Vagina (tissue), 2 donors: ENCODE data around the gene MRPL54. TPM values are rescaled to one million over a fixed set of nuclear protein-coding genes. Genes with fewer than 3 reads are reported as not detected.

Experiments
- DNase-seq, 2 donors: peaks; one replicate each; pipeline ENCODE4 v3.0.0-alpha.2; 2017; ENCODE audit errors: extremely low spot score in 2 of 2
- H3K27ac ChIP-seq: fragments of 200-600 bp; sonication (generic); one replicate; pipeline ENCODE4 v1.5.1; 2019
- H3K27me3 ChIP-seq: fragments of 200-600 bp; sonication (generic); one replicate; pipeline ENCODE4 v1.5.1; 2019
- H3K36me3 ChIP-seq, 2 donors: fragments of 200-600 bp; sonication (generic); one replicate each; pipeline ENCODE4 v1.5.1; 2017 to 2019
- H3K4me1 ChIP-seq: fragments of 200-600 bp; sonication (generic); one replicate; pipeline ENCODE4 v1.5.1; 2019
- H3K4me3 ChIP-seq, 2 donors: fragments of 200-600 bp; sonication (generic); 1 replicate in 1 of 2; 2 replicates in 1 of 2; pipeline ENCODE4 v1.5.1; 2016 to 2019
- H3K9me3 ChIP-seq: fragments of 200-600 bp; sonication (generic); one replicate; pipeline ENCODE4 v1.5.1; 2019
- POLR2A ChIP-seq, 2 donors: fragments of 450-650 bp; IDR thresholded peaks; one replicate each; pipeline ENCODE4 v1.6.1; 2017; ENCODE audit warnings: antibody characterized with exemption in 2 of 2, mild to moderate bottlenecking in 2 of 2, moderate library complexity in 2 of 2
- POLR2AphosphoS5 ChIP-seq, 2 donors: sonication (generic); formaldehyde crosslinking; IDR thresholded peaks; one replicate each; pipeline ENCODE4 v1.9.0; 2017; ENCODE audit warnings: antibody characterized with exemption in 2 of 2, mild to moderate bottlenecking in 2 of 2, low read depth in 1 of 2; ENCODE audit not compliant: insufficient read depth in 1 of 2
- intact Hi-C: fragments of 100-400 bp; cut with DNase I; formaldehyde crosslinking; loops from one replicate; pipeline ENCODE4 v1.15.1; 2023
- total RNA-seq: library from RNA; depleted of rRNA; stranded (reverse); fragments of >200 nt; gene quantifications from one replicate; pipeline ENCODE4 v1.2.3, GENCODE V29; 2016
- TF ChIP-seq, protein P1 (sequence below), 3 experiments: fragments of 450-650 bp in 2 of 3; fragments of 200-600 bp in 1 of 3; sonication (generic) in 1 of 3; IDR thresholded peaks; one replicate each; pipeline ENCODE4 v1.5.1; 2017 to 2019; ENCODE audit warnings: antibody characterized with exemption in 3 of 3, mild to moderate bottlenecking in 2 of 3, moderate library complexity in 2 of 3

The MRPL54 gene
- total RNA-seq, 1 donor from 2014 or later: 30.4 TPM

DNA sequence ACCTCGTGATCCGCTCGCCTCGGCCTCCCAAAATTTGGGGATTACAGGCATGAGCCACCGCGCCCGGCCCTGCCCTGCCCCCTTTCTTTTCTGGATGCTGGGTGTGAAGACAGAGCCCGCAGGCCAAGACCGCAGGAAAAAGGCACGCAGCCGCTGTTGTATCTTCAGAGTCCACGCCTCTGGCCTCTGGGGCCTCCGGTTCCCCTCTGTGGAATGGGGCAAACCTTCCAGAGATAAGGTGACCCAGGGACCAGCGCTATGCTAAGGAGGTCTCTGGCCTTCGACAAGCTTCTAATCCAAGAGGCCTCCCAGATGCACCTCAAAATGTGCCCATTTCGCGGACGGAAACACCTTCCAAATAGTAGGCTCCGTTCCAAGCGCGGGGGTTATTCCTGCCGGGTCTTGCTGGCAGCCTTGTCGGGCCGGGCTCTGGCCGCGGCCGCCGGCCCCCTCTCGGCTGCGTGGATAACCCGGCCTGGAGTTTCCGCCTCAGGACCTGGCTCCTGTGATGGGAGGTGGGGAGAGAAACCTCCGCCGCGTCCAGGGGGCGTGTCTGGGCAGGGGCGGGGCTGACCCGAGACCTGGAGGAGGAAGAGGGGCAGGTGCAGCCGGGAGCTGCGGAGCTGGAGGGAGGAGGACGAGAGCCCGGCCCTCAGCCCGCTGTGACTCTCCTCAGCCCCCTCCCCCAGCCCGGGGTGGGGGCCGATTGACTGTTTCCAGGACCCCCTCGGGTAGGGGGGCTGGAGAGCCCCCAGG is 41.2 kb upstream of the MRPL54 start:
- Histone ChIP-seq H3K27ac (no peak overlapping the region), H3K36me3 (no peaks in the 10 kb centered on the region), H3K4me1 (peaks cover 12% of the 10 kb centered on the region), H3K27me3 (peaks cover 6% of the 10 kb centered on the region), H3K9me3 (no peaks in the 10 kb centered on the region), H3K4me3 (peak overlapping the region; percentile 22 to 26)
- no peak for DNase-seq
- intact Hi-C loops: no loop called here
- TF ChIP-seq, protein P1, sequence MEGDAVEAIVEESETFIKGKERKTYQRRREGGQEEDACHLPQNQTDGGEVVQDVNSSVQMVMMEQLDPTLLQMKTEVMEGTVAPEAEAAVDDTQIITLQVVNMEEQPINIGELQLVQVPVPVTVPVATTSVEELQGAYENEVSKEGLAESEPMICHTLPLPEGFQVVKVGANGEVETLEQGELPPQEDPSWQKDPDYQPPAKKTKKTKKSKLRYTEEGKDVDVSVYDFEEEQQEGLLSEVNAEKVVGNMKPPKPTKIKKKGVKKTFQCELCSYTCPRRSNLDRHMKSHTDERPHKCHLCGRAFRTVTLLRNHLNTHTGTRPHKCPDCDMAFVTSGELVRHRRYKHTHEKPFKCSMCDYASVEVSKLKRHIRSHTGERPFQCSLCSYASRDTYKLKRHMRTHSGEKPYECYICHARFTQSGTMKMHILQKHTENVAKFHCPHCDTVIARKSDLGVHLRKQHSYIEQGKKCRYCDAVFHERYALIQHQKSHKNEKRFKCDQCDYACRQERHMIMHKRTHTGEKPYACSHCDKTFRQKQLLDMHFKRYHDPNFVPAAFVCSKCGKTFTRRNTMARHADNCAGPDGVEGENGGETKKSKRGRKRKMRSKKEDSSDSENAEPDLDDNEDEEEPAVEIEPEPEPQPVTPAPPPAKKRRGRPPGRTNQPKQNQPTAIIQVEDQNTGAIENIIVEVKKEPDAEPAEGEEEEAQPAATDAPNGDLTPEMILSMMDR (IDR thresholded peaks at IDR 0.05): peak in 1 of 3 experiments; percentile 21
- TF ChIP-seq POLR2AphosphoS5 (IDR thresholded peaks at IDR 0.05; ENCODE audit: insufficient read depth in 1 of 2, low read depth in 1 of 2) (peak; percentile 47 to 68), POLR2A (IDR thresholded peaks at IDR 0.05) (peak in 1 of 2 donors; percentile 50)

DNA sequence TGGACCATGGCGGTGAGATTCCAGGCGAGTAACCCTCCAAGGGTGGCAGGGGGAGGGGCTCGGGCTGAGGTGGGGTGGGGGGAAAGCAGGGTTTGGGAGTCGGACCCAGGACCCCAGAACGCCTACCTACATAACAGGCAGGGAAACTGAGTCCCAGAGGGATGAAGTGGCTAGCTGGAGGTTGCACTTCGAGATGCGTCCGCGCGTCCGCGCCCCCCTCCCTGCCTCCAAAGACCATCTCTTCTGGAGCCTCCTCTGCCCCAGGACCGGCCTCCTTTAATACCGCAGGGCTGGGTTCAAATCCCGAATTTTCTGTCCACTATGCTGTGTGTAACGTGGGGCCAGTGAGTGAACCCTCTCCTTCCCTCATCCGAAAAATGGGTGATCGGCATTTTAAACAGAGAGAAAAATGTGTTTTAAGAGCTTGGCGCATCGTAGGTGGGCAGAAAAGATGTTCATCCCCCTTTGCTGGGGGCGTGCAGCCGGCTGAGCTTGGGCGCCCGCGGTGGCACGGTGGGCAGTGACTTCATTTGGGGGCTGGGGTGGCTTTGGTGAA is 40.5 kb upstream of the MRPL54 start:
- Histone ChIP-seq H3K4me1 (peaks cover 12% of the 10 kb centered on the region), H3K9me3 (no peaks in the 10 kb centered on the region), H3K36me3 (no peaks in the 10 kb centered on the region), H3K27me3 (peaks cover 6% of the 10 kb centered on the region), H3K27ac (no peak overlapping the region), H3K4me3 (peak overlapping the region; percentile 22 to 26)
- no peak for DNase-seq
- intact Hi-C loops: no loop called here
- TF ChIP-seq POLR2A (IDR thresholded peaks at IDR 0.05) (no peak), POLR2AphosphoS5 (IDR thresholded peaks at IDR 0.05; ENCODE audit: insufficient read depth in 1 of 2, low read depth in 1 of 2) (no peak)
- TF ChIP-seq, protein P1 (IDR thresholded peaks at IDR 0.05): no peak

DNA sequence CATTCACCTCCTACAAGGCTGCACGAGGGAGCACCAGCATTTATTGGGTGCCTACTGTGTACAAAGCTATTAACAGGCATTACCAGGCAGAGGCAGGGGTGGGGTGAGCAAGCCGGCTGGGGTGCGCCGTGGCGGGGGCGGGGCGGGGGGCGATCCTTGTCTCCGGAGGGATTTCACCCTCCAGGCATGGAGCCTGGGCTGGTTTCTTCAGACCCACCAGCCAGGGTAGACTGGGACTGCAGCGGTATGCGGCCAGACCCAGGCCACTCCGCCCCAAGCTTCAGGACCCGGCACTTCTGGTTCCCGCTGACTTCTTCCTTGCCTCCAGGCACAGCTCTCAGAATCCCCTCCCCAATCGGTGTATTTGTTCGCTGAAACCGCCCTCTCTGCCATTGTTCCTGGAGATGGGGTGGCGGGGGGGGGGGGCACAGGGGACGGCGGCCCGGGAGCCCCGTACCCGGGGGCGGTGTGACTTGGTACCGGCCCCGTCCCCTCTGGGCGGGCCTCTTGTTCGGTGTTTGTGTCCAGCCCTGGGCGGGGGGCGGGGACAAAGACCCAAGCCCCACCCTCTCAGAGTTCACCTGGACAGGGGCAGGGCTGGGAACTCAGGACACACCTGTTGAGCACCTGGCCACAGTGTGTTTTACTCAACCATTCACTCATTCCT is 39.9 kb upstream of the MRPL54 start:
- TF ChIP-seq, protein P1 (IDR thresholded peaks at IDR 0.05): no peak
- TF ChIP-seq POLR2AphosphoS5 (IDR thresholded peaks at IDR 0.05; ENCODE audit: insufficient read depth in 1 of 2, low read depth in 1 of 2): no peak
- Histone ChIP-seq H3K36me3 (no peaks in the 10 kb centered on the region), H3K4me3 (peak overlapping the region; percentile 22 to 26), H3K9me3 (no peaks in the 10 kb centered on the region), H3K27ac (no peak overlapping the region), H3K27me3 (peaks cover 6% of the 10 kb centered on the region), H3K4me1 (peaks cover 12% of the 10 kb centered on the region)
- no peak for DNase-seq
- intact Hi-C loops: no loop called here

DNA sequence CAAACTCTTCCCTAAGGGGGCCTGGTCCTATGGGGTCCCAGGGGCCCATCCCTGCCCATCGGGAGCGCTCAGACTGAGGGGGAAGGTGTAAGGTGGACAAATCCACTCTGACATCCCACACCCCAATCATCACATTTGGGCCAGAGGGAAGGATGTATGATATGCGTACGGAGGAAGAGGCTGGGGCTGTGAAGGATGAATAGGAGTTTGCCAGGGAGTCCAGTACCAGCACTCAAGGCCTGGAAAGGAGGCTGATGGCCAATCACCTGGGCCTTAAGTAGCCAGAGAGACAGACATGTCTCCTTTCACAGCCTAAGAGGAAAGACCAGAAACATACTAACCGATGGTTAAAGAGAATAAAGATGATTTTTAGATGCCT is 39.4 kb upstream of the MRPL54 start:
- Histone ChIP-seq H3K27ac (no peak overlapping the region), H3K4me1 (peaks cover 12% of the 10 kb centered on the region), H3K27me3 (peaks cover 6% of the 10 kb centered on the region), H3K9me3 (no peaks in the 10 kb centered on the region), H3K4me3 (no peak overlapping the region), H3K36me3 (no peaks in the 10 kb centered on the region)
- TF ChIP-seq POLR2AphosphoS5 (IDR thresholded peaks at IDR 0.05; ENCODE audit: insufficient read depth in 1 of 2, low read depth in 1 of 2) (no peak), POLR2A (IDR thresholded peaks at IDR 0.05) (no peak)
- TF ChIP-seq, protein P1 (IDR thresholded peaks at IDR 0.05): no peak
- no peak for DNase-seq
- intact Hi-C loops: no loop called here
